Colonic mucosa (tissue), 4 donors: ENCODE measurements around the gene PCGF1. TPM values are rescaled to one million over a fixed set of nuclear protein-coding genes. Genes with fewer than 3 reads are reported as not detected.

Experiments
- DNase-seq: peaks from one replicate; pipeline ENCODE4 v3.0.0-alpha.2; 2020
- H3K27ac ChIP-seq: fragments of 200-600 bp; one replicate; pipeline ENCODE4 v1.8.0; 2021
- H3K27me3 ChIP-seq: fragments of 200-600 bp; one replicate; pipeline ENCODE4 v1.8.0; 2021
- H3K36me3 ChIP-seq: fragments of 200-600 bp; one replicate; pipeline ENCODE4 v1.8.0; 2021
- H3K4me1 ChIP-seq: fragments of 200-600 bp; one replicate; pipeline ENCODE4 v1.8.0; 2021; ENCODE audit warnings: mild to moderate bottlenecking
- H3K4me3 ChIP-seq: fragments of 200-600 bp; one replicate; pipeline ENCODE4 v1.8.0; 2021
- H3K9ac ChIP-seq, 2 donors: one replicate each; pipeline ENCODE4 v1.7.0; 2013; ENCODE audit warnings: control low read depth in 2 of 2, low read depth in 2 of 2, low read length in 2 of 2
- H3K9me3 ChIP-seq: fragments of 200-600 bp; one replicate; pipeline ENCODE4 v1.8.0; 2021
- CTCF ChIP-seq: fragments of 200-600 bp; IDR thresholded peaks from one replicate; pipeline ENCODE4 v1.8.0; 2022; ENCODE audit warnings: antibody characterized with exemption, mild to moderate bottlenecking
- intact Hi-C: fragments of 100-400 bp; cut with DNase I; formaldehyde crosslinking; loops from one replicate; pipeline ENCODE4 v1.14.1; 2022
- total RNA-seq, 2 donors: library from RNA; stranded (reverse); fragmentation: NEBNext Ultra II Directional in 1 of 2; extraction: Animal tissue kit (Norgen Biotek cat#: 25700) in 1 of 2; gene quantifications; one replicate each; pipeline ENCODE4 v1.2.1, GENCODE V29; 2021
- donor health status: healthy.
- donor health status: DM: no; HTN: no; CAD: no.
- donor health status: DM: no; HTN: no; CAD: no.

The PCGF1 gene
- total RNA-seq, 2 donors from 2014 or later: 16.1 to 19.9 TPM

GRCh38 chr2:74505448-74506246 lies 1.8 kb downstream of the PCGF1 start:
- intact Hi-C loops: no loop called here
- no peak overlapping the region for H3K4me3 ChIP-seq
- peaks cover 12% of the 10 kb centered on the region for H3K4me1 ChIP-seq
- H3K27ac ChIP-seq: no peak overlapping the region
- no peaks in the 10 kb centered on the region for H3K9me3 ChIP-seq
- H3K9ac ChIP-seq: peak overlapping the region in 1 of 2 donors; percentile 34
- peaks cover 3% of the 10 kb centered on the region for H3K36me3 ChIP-seq
- peaks cover 7% of the 10 kb centered on the region for H3K27me3 ChIP-seq
- DNase-seq: no peak
- TF ChIP-seq CTCF: no peak

GRCh38 chr2:74504591-74504990 lies 2.9 kb downstream of the PCGF1 start:
- no peak for TF ChIP-seq CTCF
- Histone ChIP-seq H3K27ac (no peak overlapping the region), H3K4me3 (no peak overlapping the region), H3K36me3 (peaks cover 3% of the 10 kb centered on the region), H3K4me1 (peaks cover 13% of the 10 kb centered on the region), H3K27me3 (peaks cover 6% of the 10 kb centered on the region), H3K9ac (no peak overlapping the region), H3K9me3 (no peaks in the 10 kb centered on the region)
- no peak for DNase-seq
- intact Hi-C loops: no loop called here

- intact Hi-C loops: no loop called here
- peak overlapping the region; percentile 70 to 96 for H3K9ac ChIP-seq
Observed at GRCh38 chr2:74503506-74504475, 3.7 kb downstream of the PCGF1 start.

GRCh38 chr2:74502720-74503505 lies 4.6 kb downstream of the PCGF1 start:
- peak; percentile 90 for DNase-seq
- Histone ChIP-seq H3K9ac (peak overlapping the region; percentile 70 to 96), H3K36me3 (peaks cover 3% of the 10 kb centered on the region), H3K27ac (peak overlapping the region; percentile 78), H3K9me3 (no peaks in the 10 kb centered on the region), H3K4me3 (peak overlapping the region; percentile 52), H3K4me1 (peaks cover 23% of the 10 kb centered on the region), H3K27me3 (peaks cover 17% of the 10 kb centered on the region)
- TF ChIP-seq CTCF: no peak
- intact Hi-C loops: no loop called here

More at GRCh38 chr2:74503506-74504475, 3.7 kb downstream of the PCGF1 start:
- peaks cover 14% of the 10 kb centered on the region for H3K27me3 ChIP-seq
- no peak for TF ChIP-seq CTCF
- H3K27ac ChIP-seq: peak overlapping the region; percentile 78
- H3K4me3 ChIP-seq: peak overlapping the region; percentile 52
- H3K9me3 ChIP-seq: no peaks in the 10 kb centered on the region
- H3K4me1 ChIP-seq: peaks cover 19% of the 10 kb centered on the region
- no peak for DNase-seq
- peaks cover 3% of the 10 kb centered on the region for H3K36me3 ChIP-seq
